Sciatic nerve (tissue), 2 donors: ENCODE results near the gene SSX2IP. TPM values are rescaled to one million over a fixed set of nuclear protein-coding genes. Genes with fewer than 3 reads are reported as not detected.
"Not testable (repeated sequence)": the region's sequence is repeated elsewhere in the genome, so short reads cannot be mapped to it uniquely, and the experiment has no call there.

Experiments used
- ATAC-seq: fragments of 200-7000 bp; cut with Tn5 transposase; one replicate; pipeline ENCODE4 v1.9.1; 2020; ENCODE audit warnings: mild to moderate bottlenecking, moderate library complexity
- DNase-seq: peaks from one replicate; pipeline ENCODE4 v3.0.0-alpha.2; 2020; ENCODE audit warnings: low spot score
- intact Hi-C: fragments of 100-400 bp; cut with DNase I; formaldehyde crosslinking; loops from one replicate; pipeline ENCODE4 v1.14.2; 2022
- total RNA-seq: library from RNA; stranded (reverse); fragmentation: NEBNext Ultra II Directional; extraction: Animal tissue kit (Norgen Biotek cat#: 25700); gene quantifications from one replicate; pipeline ENCODE4 v1.2.1, GENCODE V29; 2021
- donor health status: DM: no; HTN: no; CAD: no.
- donor health status: DM: no; HTN: no; CAD: no.

The SSX2IP gene
- total RNA-seq, 1 donor from 2014 or later, result 10.9 TPM

GRCh38 chr1:84687714-84688462 is 2.4 kb downstream of the SSX2IP start:
- intact Hi-C loops, result no loop called here
- ATAC-seq (no peak), DNase-seq (no peak)

- ATAC-seq (no peak), DNase-seq (no peak)
- intact Hi-C loops, result no loop called here
Measured at GRCh38 chr1:84686223-84686622, 4.0 kb downstream of the SSX2IP start.

GRCh38 chr1:84683508-84683907 is 6.8 kb downstream of the SSX2IP start:
- intact Hi-C loops, result no loop called here
- no peak for ATAC-seq
- DNase-seq, result no peak

GRCh38 chr1:84682047-84682446 is 8.2 kb downstream of the SSX2IP start:
- intact Hi-C loops, result no loop called here
- ATAC-seq (no peak), DNase-seq (no peak)

GRCh38 chr1:84677415-84678099 is 12.7 kb downstream of the SSX2IP start:
- ATAC-seq, result no peak
- intact Hi-C loops, result no loop called here
- no peak for DNase-seq

GRCh38 chr1:84675631-84676030 is 14.6 kb downstream of the SSX2IP start:
- DNase-seq (no peak), ATAC-seq (no peak)
- intact Hi-C loops, result no loop called here

- DNase-seq (no peak), ATAC-seq (no peak)
- intact Hi-C loops, result no loop called here
Measured at GRCh38 chr1:84675106-84675505, 15.2 kb downstream of the SSX2IP start.

GRCh38 chr1:84674705-84675104 is 15.6 kb downstream of the SSX2IP start:
- ATAC-seq (no peak), DNase-seq (no peak)
- intact Hi-C loops, result no loop called here

GRCh38 chr1:84674021-84674420 is 16.2 kb downstream of the SSX2IP start:
- intact Hi-C loops, result no loop called here
- ATAC-seq (no peak), DNase-seq (no peak)

- no peak for DNase-seq
- ATAC-seq, result no peak
- intact Hi-C loops, result no loop called here
Measured at GRCh38 chr1:84672080-84672854, 18.0 kb downstream of the SSX2IP start.

GRCh38 chr1:84669831-84670230 is 20.4 kb downstream of the SSX2IP start:
- DNase-seq (no peak), ATAC-seq (no peak)
- intact Hi-C loops, result no loop called here

GRCh38 chr1:84668185-84668584 is 22.1 kb downstream of the SSX2IP start:
- ATAC-seq (no peak), DNase-seq (no peak)

GRCh38 chr1:84665703-84666317 is 24.5 kb downstream of the SSX2IP start:
- ATAC-seq, result no peak
- intact Hi-C loops, result no loop called here
- DNase-seq, result no peak

More at GRCh38 chr1:84668185-84668584, 22.1 kb downstream of the SSX2IP start:
- intact Hi-C loops, result no loop called here

- DNase-seq (no peak), ATAC-seq (no peak)
- intact Hi-C loops, result no loop called here
Measured at GRCh38 chr1:84653130-84653677, 37.1 kb downstream of the SSX2IP start.

- ATAC-seq (no peak), DNase-seq (no peak)
- intact Hi-C loops, result no loop called here
Measured at GRCh38 chr1:84644472-84644871, 45.8 kb downstream of the SSX2IP start.

- intact Hi-C loops, result no loop called here
- DNase-seq (no peak), ATAC-seq (no peak)
Measured at GRCh38 chr1:84643183-84643582, 47.1 kb downstream of the SSX2IP start.

- ATAC-seq (no peak), DNase-seq (no peak)
- intact Hi-C loops, result no loop called here
Measured at GRCh38 chr1:84642774-84643173, 47.5 kb downstream of the SSX2IP start.

GRCh38 chr1:84639731-84640130 is 50.5 kb downstream of the SSX2IP start:
- intact Hi-C loops, DNase-seq, ATAC-seq: not testable (repeated sequence)

- DNase-seq, result no peak
- ATAC-seq, result no peak
- intact Hi-C loops, result no loop called here
Measured at GRCh38 chr1:84635429-84635828, 54.8 kb downstream of the SSX2IP start.
